ENCODE data around the gene CHST11. TPM values are rescaled to one million over a fixed set of nuclear protein-coding genes. Genes with fewer than 3 reads are reported as not detected.

CHST11 gene
- total RNA-seq, 1 donor from 2014 or later: 40.1 TPM

DNA sequence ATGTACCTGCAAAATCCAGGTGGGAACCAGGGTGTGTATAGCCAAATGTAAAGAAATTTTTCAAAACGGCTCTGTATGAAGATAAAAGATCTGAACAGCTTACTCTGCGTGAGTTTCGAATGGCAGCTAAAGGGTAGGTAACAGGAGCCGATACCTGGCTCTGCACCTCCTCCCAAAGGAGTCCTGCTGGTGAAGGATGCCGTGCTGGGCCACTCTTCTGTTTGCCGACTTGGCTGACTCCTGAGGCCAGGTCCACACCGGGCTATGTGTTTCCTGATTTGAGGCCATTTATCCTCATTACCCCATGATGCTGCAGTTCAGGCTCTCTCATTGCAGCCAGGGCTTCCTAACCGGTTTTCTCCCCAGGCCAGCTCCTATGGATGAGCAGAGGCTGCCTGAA, 256.7 kb downstream of the CHST11 start:
- H3K36me3 Mint-ChIP-seq (ENCODE audit: low read depth): peaks cover 7% of the 10 kb centered on the region
- H3K27ac Mint-ChIP-seq: no peak overlapping the region
- peaks cover 30% of the 10 kb centered on the region for H3K4me1 Mint-ChIP-seq
- ChIA-PET CTCF (interaction anchor here (1.4 kb wide), 1 partner anchor 235 kb away, joined by 3 read pairs; no protein-coding TSS in a partner anchor), POLR2A (no interaction called here)
- DNase-seq (no peak), ATAC-seq (ENCODE audit: low read depth) (no peak)
- TF ChIP-seq CTCF (IDR thresholded peaks at IDR 0.05): no peak
- H3K4me3 Mint-ChIP-seq: no peak overlapping the region
- no peaks in the 10 kb centered on the region for H3K9me3 Mint-ChIP-seq
- intact Hi-C loops (cut with micrococcal nuclease): no loop called here
- no peaks in the 10 kb centered on the region for H3K27me3 Mint-ChIP-seq

- Mint-ChIP-seq H3K4me1 (peaks cover 33% of the 10 kb centered on the region), H3K27ac (no peak overlapping the region), H3K27me3 (no peaks in the 10 kb centered on the region), H3K36me3 (ENCODE audit: low read depth) (peaks cover 7% of the 10 kb centered on the region), H3K4me3 (no peak overlapping the region), H3K9me3 (no peaks in the 10 kb centered on the region)
- DNase-seq: no peak
- ChIA-PET CTCF (interaction anchor here (0.7 to 1.4 kb wide), 4 partner anchors 76 to 357 kb away, joined by 3 to 5 read pairs (median 4); no protein-coding TSS in a partner anchor), POLR2A (no interaction called here)
- ATAC-seq (ENCODE audit: low read depth): no peak
- TF ChIP-seq CTCF (IDR thresholded peaks at IDR 0.05): no peak
- intact Hi-C loops (cut with micrococcal nuclease): no loop called here
Measured at GRCh38 chr12:104714369-104714768, 257.6 kb downstream of the CHST11 start.

DNA sequence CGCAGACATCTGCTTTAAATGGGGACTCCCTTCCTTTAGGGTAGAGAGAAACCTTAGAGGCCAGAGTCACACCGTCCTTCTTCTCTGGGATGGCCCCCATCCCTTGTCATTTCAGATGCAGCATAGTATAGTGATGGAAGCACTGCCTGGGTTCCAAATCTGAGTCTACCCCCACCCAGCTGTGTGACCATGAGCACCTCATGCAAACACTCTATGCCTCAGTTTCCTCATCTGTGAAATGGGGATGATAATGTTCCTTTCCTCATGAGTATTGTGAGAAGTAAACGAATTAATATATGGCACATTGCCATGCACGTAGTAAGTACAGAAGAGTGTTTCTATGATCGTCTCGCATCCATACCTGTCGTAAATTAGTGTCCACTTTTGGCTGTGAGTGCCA, 259.4 kb downstream of the CHST11 start:
- POLR2A ChIA-PET: interaction anchor here (1.0 to 1.4 kb wide), 2 partner anchors 21 to 34 kb away, joined by 3 to 4 read pairs; no protein-coding TSS in a partner anchor
- no peak for DNase-seq
- H3K27ac Mint-ChIP-seq: no peak overlapping the region

GRCh38 chr12:104718304-104718929, 261.7 kb downstream of the CHST11 start:
- intact Hi-C loops (cut with micrococcal nuclease): loop anchor here (5.0 kb wide), 1 partner anchor 336 kb away; no protein-coding TSS in a partner anchor
- no peak overlapping the region for H3K4me3 Mint-ChIP-seq

More for the DNA sequence above, 259.4 kb downstream of the CHST11 start:
- Mint-ChIP-seq H3K9me3 (no peaks in the 10 kb centered on the region), H3K4me1 (peaks cover 48% of the 10 kb centered on the region), H3K4me3 (no peak overlapping the region), H3K27me3 (no peaks in the 10 kb centered on the region), H3K36me3 (ENCODE audit: low read depth) (peaks cover 3% of the 10 kb centered on the region)
- intact Hi-C loops (cut with micrococcal nuclease): loop anchor here (5.0 kb wide), 1 partner anchor 334 kb away; no protein-coding TSS in a partner anchor
- TF ChIP-seq CTCF (IDR thresholded peaks at IDR 0.05): no peak
- CTCF ChIA-PET: no interaction called here
- no peak for ATAC-seq (ENCODE audit: low read depth)

More at GRCh38 chr12:104718304-104718929, 261.7 kb downstream of the CHST11 start:
- ChIA-PET CTCF (no interaction called here), POLR2A (interaction anchor here (0.8 kb wide), 1 partner anchor 8 kb away, joined by 3 read pairs; no protein-coding TSS in a partner anchor)
- Mint-ChIP-seq H3K27me3 (no peaks in the 10 kb centered on the region), H3K4me1 (peaks cover 70% of the 10 kb centered on the region), H3K27ac (no peak overlapping the region), H3K36me3 (ENCODE audit: low read depth) (no peaks in the 10 kb centered on the region), H3K9me3 (no peaks in the 10 kb centered on the region)
- no peak for ATAC-seq (ENCODE audit: low read depth)
- no peak for DNase-seq
- TF ChIP-seq CTCF (IDR thresholded peaks at IDR 0.05): no peak
